DOHH2 (cell line): ENCODE measurements around the gene TBC1D10B.
"Not testable (repeated sequence)": the region's sequence is repeated elsewhere in the genome, so short reads cannot be mapped to it uniquely, and the experiment has no call there.

Source experiments
- CTCF ChIP-seq: fragments of 200-600 bp; sonication (generic); IDR thresholded peaks from one replicate; pipeline ENCODE4 v1.5.1; 2014; ENCODE audit warnings: antibody characterized with exemption, mild to moderate bottlenecking, low read depth, low read length; ENCODE audit not compliant: poor library complexity, severe bottlenecking
- EZH2phosphoT487 ChIP-seq: fragments of 200-600 bp; sonication (generic); IDR thresholded peaks from 2 replicates; pipeline ENCODE4 v1.6.1; 2017; ENCODE audit warnings: borderline replicate concordance, mild to moderate bottlenecking, antibody characterized with exemption, low read length, moderate library complexity, mixed read lengths

- TF ChIP-seq CTCF, EZH2phosphoT487: not testable (repeated sequence)
These were observed 26.8 kb downstream of the TBC1D10B start for GRCh38 chr16:30343491-30343820.
